Measurements from ENCODE around the gene UBXN10. TPM values are rescaled to one million over a fixed set of nuclear protein-coding genes. Genes with fewer than 3 reads are reported as not detected.

The UBXN10 gene
- total RNA-seq, 2 experiments from 2014 or later = 0.22 to 0.44 TPM

DNA sequence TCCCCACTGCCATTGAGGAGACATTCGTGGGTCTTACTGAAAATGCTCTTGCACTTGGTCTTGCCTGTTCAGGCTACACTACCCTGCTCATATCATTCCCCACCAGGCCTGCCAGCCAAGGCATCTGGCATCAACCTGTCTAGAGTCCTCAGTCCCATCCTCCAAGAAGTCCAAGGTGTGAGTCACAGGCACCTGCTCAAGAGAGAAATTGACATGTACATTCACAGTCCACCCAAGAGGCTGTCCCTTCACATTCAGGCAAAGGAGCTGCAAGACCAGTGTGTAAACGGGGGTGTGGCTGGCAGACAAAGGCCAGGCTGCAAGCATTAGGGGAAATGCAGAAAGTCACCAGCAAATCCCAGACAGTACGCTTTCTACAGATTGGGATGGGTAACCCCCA, 13.5 kb downstream of the UBXN10 start:
- ChIA-PET POLR2A (no interaction called here), CTCF (no interaction called here)
- peaks cover 0 to 2% of the 10 kb centered on the region in 2 experiments for H3K27me3 ChIP-seq (ENCODE audit: control insufficient read depth in 1 of 2, insufficient read depth in 2 of 2, low read length in 2 of 2)
- no peaks in the 10 kb centered on the region for H3K36me3 Mint-ChIP-seq (ENCODE audit: low read depth)
- peaks cover 4% of the 10 kb centered on the region for H3K4me1 ChIP-seq (ENCODE audit: insufficient read depth, low read length)
- H3K27ac Mint-ChIP-seq = no peak overlapping the region
- no peak for DNase-seq
- H3K4me3 Mint-ChIP-seq = no peak overlapping the region
- H3K36me3 ChIP-seq (ENCODE audit: insufficient read depth, low read length) = no peaks in the 10 kb centered on the region
- H3K4me3 ChIP-seq (ENCODE audit: low read length) = no peak overlapping the region
- H3K9me3 ChIP-seq (ENCODE audit: control insufficient read depth in 1 of 2, insufficient read depth in 1 of 2, low read length in 2 of 2) = no peaks in the 10 kb centered on the region
- H3K9me3 Mint-ChIP-seq = no peaks in the 10 kb centered on the region
- H3K27ac ChIP-seq (ENCODE audit: low read depth in 1 of 2, low read length in 2 of 2) = no peak overlapping the region
- intact Hi-C loops (cut with DNase I, micrococcal nuclease) = loop anchor here in 1 of 2 experiments (5.0 to 10.0 kb wide), 2 partner anchors 225 to 293 kb away; partner anchors contain the start of gene PLA2G2A
- H3K4me1 Mint-ChIP-seq (ENCODE audit: low read depth) = no peaks in the 10 kb centered on the region
- ATAC-seq (ENCODE audit: poor library complexity) = no peak
- peaks cover 13% of the 10 kb centered on the region for H3K27me3 Mint-ChIP-seq
- TF ChIP-seq, protein P1, sequence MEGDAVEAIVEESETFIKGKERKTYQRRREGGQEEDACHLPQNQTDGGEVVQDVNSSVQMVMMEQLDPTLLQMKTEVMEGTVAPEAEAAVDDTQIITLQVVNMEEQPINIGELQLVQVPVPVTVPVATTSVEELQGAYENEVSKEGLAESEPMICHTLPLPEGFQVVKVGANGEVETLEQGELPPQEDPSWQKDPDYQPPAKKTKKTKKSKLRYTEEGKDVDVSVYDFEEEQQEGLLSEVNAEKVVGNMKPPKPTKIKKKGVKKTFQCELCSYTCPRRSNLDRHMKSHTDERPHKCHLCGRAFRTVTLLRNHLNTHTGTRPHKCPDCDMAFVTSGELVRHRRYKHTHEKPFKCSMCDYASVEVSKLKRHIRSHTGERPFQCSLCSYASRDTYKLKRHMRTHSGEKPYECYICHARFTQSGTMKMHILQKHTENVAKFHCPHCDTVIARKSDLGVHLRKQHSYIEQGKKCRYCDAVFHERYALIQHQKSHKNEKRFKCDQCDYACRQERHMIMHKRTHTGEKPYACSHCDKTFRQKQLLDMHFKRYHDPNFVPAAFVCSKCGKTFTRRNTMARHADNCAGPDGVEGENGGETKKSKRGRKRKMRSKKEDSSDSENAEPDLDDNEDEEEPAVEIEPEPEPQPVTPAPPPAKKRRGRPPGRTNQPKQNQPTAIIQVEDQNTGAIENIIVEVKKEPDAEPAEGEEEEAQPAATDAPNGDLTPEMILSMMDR (IDR thresholded peaks at IDR 0.05) = no peak

DNA sequence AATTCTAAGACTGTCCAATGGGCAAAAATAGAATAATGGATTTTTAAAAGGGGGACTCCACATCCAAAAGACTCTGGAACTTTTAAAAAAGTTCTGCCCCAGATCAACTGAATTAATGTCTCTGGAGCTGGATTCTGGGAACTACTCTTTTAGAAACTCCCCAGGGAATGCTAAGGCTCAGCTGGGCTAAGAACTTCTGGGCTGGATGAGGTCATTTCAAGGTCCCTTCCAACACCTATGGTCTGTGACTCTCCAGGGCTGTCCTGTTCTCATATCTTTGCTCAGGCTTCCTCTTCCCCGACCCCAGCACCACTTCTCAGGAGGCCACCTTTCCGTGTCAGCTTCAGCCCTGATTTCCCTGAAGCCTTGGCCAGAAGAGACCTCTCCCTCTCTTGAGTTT, 13.9 kb downstream of the UBXN10 start:
- H3K27me3 Mint-ChIP-seq = peaks cover 13% of the 10 kb centered on the region
- intact Hi-C loops (cut with DNase I, micrococcal nuclease) = loop anchor here in 1 of 2 experiments (5.0 to 10.0 kb wide), 2 partner anchors 225 to 292 kb away; partner anchors contain the start of gene PLA2G2A
- no peak overlapping the region for H3K4me3 Mint-ChIP-seq

DNA sequence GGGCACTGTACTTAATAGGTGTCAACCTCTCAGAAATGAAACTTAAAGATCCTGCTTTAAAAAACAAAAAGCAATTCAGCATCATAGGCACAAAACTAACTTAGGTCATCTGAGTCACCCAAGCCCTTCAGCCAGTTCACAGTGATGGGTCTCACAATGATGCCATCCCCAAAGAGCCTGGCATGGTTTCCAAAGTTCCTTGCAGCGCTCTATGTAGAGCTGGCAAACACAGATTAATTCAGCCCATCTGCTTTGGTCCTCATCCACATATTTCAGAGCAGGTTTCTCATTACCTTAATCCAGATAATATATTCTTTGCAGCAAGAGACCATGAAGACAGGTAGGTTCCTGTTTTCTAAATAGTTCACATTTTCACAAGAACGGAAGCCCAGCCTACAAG, 15.1 kb downstream of the UBXN10 start:
- H3K27ac ChIP-seq (ENCODE audit: low read depth in 1 of 2, low read length in 2 of 2) = no peak overlapping the region
- TF ChIP-seq, protein P1 (IDR thresholded peaks at IDR 0.05) = no peak
- Mint-ChIP-seq H3K27me3 (peaks cover 8% of the 10 kb centered on the region), H3K9me3 (no peaks in the 10 kb centered on the region), H3K4me1 (ENCODE audit: low read depth) (no peaks in the 10 kb centered on the region), H3K27ac (no peak overlapping the region), H3K4me3 (no peak overlapping the region), H3K36me3 (ENCODE audit: low read depth) (no peaks in the 10 kb centered on the region)
- H3K9me3 ChIP-seq (ENCODE audit: control insufficient read depth in 1 of 2, insufficient read depth in 1 of 2, low read length in 2 of 2) = no peaks in the 10 kb centered on the region
- ChIA-PET POLR2A (no interaction called here), CTCF (no interaction called here)
- no peak for DNase-seq
- no peak overlapping the region for H3K4me3 ChIP-seq (ENCODE audit: low read length)
- H3K36me3 ChIP-seq (ENCODE audit: insufficient read depth, low read length) = no peaks in the 10 kb centered on the region
- no peaks in the 10 kb centered on the region for H3K4me1 ChIP-seq (ENCODE audit: insufficient read depth, low read length)
- H3K27me3 ChIP-seq (ENCODE audit: control insufficient read depth in 1 of 2, insufficient read depth in 2 of 2, low read length in 2 of 2) = peaks cover 0 to 2% of the 10 kb centered on the region in 2 experiments
- ATAC-seq (ENCODE audit: poor library complexity) = no peak
- intact Hi-C loops (cut with DNase I, micrococcal nuclease) = no loop called here

More for the DNA sequence above, 13.9 kb downstream of the UBXN10 start:
- Histone ChIP-seq H3K4me1 (ENCODE audit: insufficient read depth, low read length) (peaks cover 3% of the 10 kb centered on the region), H3K27ac (ENCODE audit: low read depth in 1 of 2, low read length in 2 of 2) (no peak overlapping the region), H3K4me3 (ENCODE audit: low read length) (no peak overlapping the region), H3K9me3 (ENCODE audit: control insufficient read depth in 1 of 2, insufficient read depth in 1 of 2, low read length in 2 of 2) (no peaks in the 10 kb centered on the region), H3K27me3 (ENCODE audit: control insufficient read depth in 1 of 2, insufficient read depth in 2 of 2, low read length in 2 of 2) (peaks cover 0 to 2% of the 10 kb centered on the region in 2 experiments), H3K36me3 (ENCODE audit: insufficient read depth, low read length) (no peaks in the 10 kb centered on the region)
- Mint-ChIP-seq H3K36me3 (ENCODE audit: low read depth) (no peaks in the 10 kb centered on the region), H3K27ac (no peak overlapping the region), H3K9me3 (no peaks in the 10 kb centered on the region), H3K4me1 (ENCODE audit: low read depth) (no peaks in the 10 kb centered on the region)
- ChIA-PET POLR2A (no interaction called here), CTCF (no interaction called here)
- TF ChIP-seq, protein P1 (IDR thresholded peaks at IDR 0.05) = no peak
- ATAC-seq (ENCODE audit: poor library complexity) = no peak
- DNase-seq = no peak

All from CD4-positive, alpha-beta T cell (primary cell).